Nephron (organoid): ENCODE data around the gene SLC38A8.

Experiments used
- H3K27ac Mint-ChIP-seq, 3 experiments: 2 replicates each; pipeline ENCODE4 v1.8.0; 2020; ENCODE audit warnings: mixed read lengths in 3 of 3, mild to moderate bottlenecking in 2 of 3, moderate library complexity in 1 of 3
- H3K27me3 Mint-ChIP-seq: 2 replicates; pipeline ENCODE4 v1.8.0; 2021; ENCODE audit warnings: low read depth, mild to moderate bottlenecking, moderate library complexity, mixed read lengths
- H3K36me3 Mint-ChIP-seq: 2 replicates; pipeline ENCODE4 v1.8.0; 2020; ENCODE audit warnings: low read depth, mixed read lengths
- H3K4me1 Mint-ChIP-seq: 2 replicates; pipeline ENCODE4 v1.8.0; 2020; ENCODE audit warnings: mixed read lengths
- H3K4me3 Mint-ChIP-seq, 3 experiments: 2 replicates each; pipeline ENCODE4 v1.8.0; 2020; ENCODE audit warnings: mild to moderate bottlenecking in 3 of 3, mixed read lengths in 3 of 3, moderate library complexity in 2 of 3
- H3K9me3 Mint-ChIP-seq: 2 replicates; pipeline ENCODE4 v1.8.0; 2020; ENCODE audit warnings: mixed read lengths
- CTCF ChIP-seq, 3 experiments: fragments of 200-600 bp; sonication (generic); IDR thresholded peaks; one replicate each; pipeline ENCODE4 v1.5.0; 2021; ENCODE audit warnings: antibody characterized with exemption in 3 of 3; ENCODE audit not compliant: unreplicated experiment in 3 of 3

SLC38A8 gene

GRCh38 chr16:83978401-83978904 is 64.1 kb downstream of the SLC38A8 start:
- no peak overlapping the region for H3K4me3 Mint-ChIP-seq
- no peaks in the 10 kb centered on the region for H3K4me1 Mint-ChIP-seq
- H3K9me3 Mint-ChIP-seq: peaks cover 28% of the 10 kb centered on the region
- peaks cover 16% of the 10 kb centered on the region for H3K27me3 Mint-ChIP-seq
- no peak overlapping the region for H3K27ac Mint-ChIP-seq
- peaks cover 17% of the 10 kb centered on the region for H3K36me3 Mint-ChIP-seq
- TF ChIP-seq CTCF (IDR thresholded peaks at IDR 0.05; ENCODE audit: unreplicated experiment in 3 of 3): no peak

GRCh38 chr16:83977056-83977815 is 65.4 kb downstream of the SLC38A8 start:
- Mint-ChIP-seq H3K4me3 (no peak overlapping the region), H3K27me3 (peaks cover 20% of the 10 kb centered on the region), H3K9me3 (peaks cover 22% of the 10 kb centered on the region), H3K4me1 (no peaks in the 10 kb centered on the region), H3K27ac (no peak overlapping the region), H3K36me3 (peaks cover 16% of the 10 kb centered on the region)
- TF ChIP-seq CTCF (IDR thresholded peaks at IDR 0.05; ENCODE audit: unreplicated experiment in 3 of 3): no peak

- Mint-ChIP-seq H3K36me3 (peaks cover 13% of the 10 kb centered on the region), H3K4me3 (no peak overlapping the region), H3K4me1 (no peaks in the 10 kb centered on the region), H3K27ac (no peak overlapping the region), H3K9me3 (peaks cover 19% of the 10 kb centered on the region), H3K27me3 (peaks cover 29% of the 10 kb centered on the region)
- no peak for TF ChIP-seq CTCF (IDR thresholded peaks at IDR 0.05; ENCODE audit: unreplicated experiment in 3 of 3)
These were observed 66.9 kb downstream of the SLC38A8 start for GRCh38 chr16:83975590-83976260.

- Mint-ChIP-seq H3K4me3 (no peak overlapping the region), H3K36me3 (peaks cover 13% of the 10 kb centered on the region), H3K9me3 (peaks cover 19% of the 10 kb centered on the region), H3K4me1 (no peaks in the 10 kb centered on the region), H3K27me3 (peaks cover 42% of the 10 kb centered on the region), H3K27ac (no peak overlapping the region)
- TF ChIP-seq CTCF (IDR thresholded peaks at IDR 0.05; ENCODE audit: unreplicated experiment in 3 of 3): no peak
These were observed 68.1 kb downstream of the SLC38A8 start for GRCh38 chr16:83974475-83974874.

GRCh38 chr16:83973581-83974385 is 68.8 kb downstream of the SLC38A8 start:
- Mint-ChIP-seq H3K9me3 (peaks cover 13% of the 10 kb centered on the region), H3K36me3 (peaks cover 9% of the 10 kb centered on the region), H3K27ac (no peak overlapping the region), H3K4me1 (no peaks in the 10 kb centered on the region), H3K27me3 (peaks cover 44% of the 10 kb centered on the region), H3K4me3 (no peak overlapping the region)
- TF ChIP-seq CTCF (IDR thresholded peaks at IDR 0.05; ENCODE audit: unreplicated experiment in 3 of 3): no peak
